Trophoblast cell (in vitro differentiated cells and primary cell): ENCODE results near the gene INSYN2B.

Experiments
- DNase-seq, 2 donors: peaks; one replicate each; pipeline ENCODE4 v3.0.0-alpha.2; 2016
- H2AFZ ChIP-seq: 2 replicates; pipeline ENCODE4 v1.6.1; 2013; ENCODE audit warnings: low read length, moderate library complexity, mild to moderate bottlenecking; ENCODE audit not compliant: insufficient read depth, poor library complexity
- H2AK5ac ChIP-seq: 2 replicates; pipeline ENCODE4 v1.6.1; 2013; ENCODE audit warnings: mild to moderate bottlenecking, low read length
- H2BK120ac ChIP-seq: 2 replicates; pipeline ENCODE4 v1.6.1; 2013; ENCODE audit warnings: low read length, mild to moderate bottlenecking, moderate library complexity; ENCODE audit not compliant: insufficient read depth, poor library complexity
- H2BK12ac ChIP-seq: 2 replicates; pipeline ENCODE4 v1.6.1; 2013; ENCODE audit warnings: mild to moderate bottlenecking, low read length, moderate library complexity
- H2BK5ac ChIP-seq: 2 replicates; pipeline ENCODE4 v1.6.1; 2013; ENCODE audit warnings: low read length, low read depth, moderate library complexity, mild to moderate bottlenecking; ENCODE audit not compliant: poor library complexity
- H3K14ac ChIP-seq: 2 replicates; pipeline ENCODE4 v1.6.1; 2013; ENCODE audit warnings: mild to moderate bottlenecking, low read length
- H3K18ac ChIP-seq: 2 replicates; pipeline ENCODE4 v1.6.1; 2013; ENCODE audit warnings: mild to moderate bottlenecking, low read length
- H3K23ac ChIP-seq: 2 replicates; pipeline ENCODE4 v1.6.1; 2013; ENCODE audit warnings: low read length
- H3K27ac ChIP-seq: 2 replicates; pipeline ENCODE4 v1.5.1; 2013; ENCODE audit warnings: low read depth, mild to moderate bottlenecking, inconsistent platforms, low read length, moderate library complexity
- H3K27me3 ChIP-seq: 2 replicates; pipeline ENCODE4 v1.6.1; 2013; ENCODE audit warnings: inconsistent platforms, mild to moderate bottlenecking, low read length, moderate library complexity; ENCODE audit not compliant: insufficient read depth
- H3K36me3 ChIP-seq, 2 experiments: 1 replicate in 1 of 2; 2 replicates in 1 of 2; pipeline ENCODE4 v1.6.1; 2013; ENCODE audit warnings: low read length in 2 of 2, mild to moderate bottlenecking in 2 of 2, moderate library complexity in 1 of 2; ENCODE audit not compliant: insufficient read depth in 2 of 2, control insufficient read depth in 1 of 2
- H3K4ac ChIP-seq: 2 replicates; pipeline ENCODE4 v1.6.1; 2013; ENCODE audit warnings: low read depth, mild to moderate bottlenecking, low read length, moderate library complexity
- H3K4me1 ChIP-seq, 2 experiments: 1 replicate in 1 of 2; 2 replicates in 1 of 2; pipeline ENCODE4 v1.6.1; 2013; ENCODE audit warnings: low read length in 2 of 2, mild to moderate bottlenecking in 2 of 2, moderate library complexity in 1 of 2; ENCODE audit not compliant: insufficient read depth in 2 of 2, control insufficient read depth in 1 of 2
- H3K4me2 ChIP-seq: 2 replicates; pipeline ENCODE4 v1.6.1; 2013; ENCODE audit warnings: inconsistent platforms, mild to moderate bottlenecking, low read length, moderate library complexity
- H3K4me3 ChIP-seq: 2 replicates; pipeline ENCODE4 v1.5.1; 2013; ENCODE audit warnings: mild to moderate bottlenecking, low read depth, low read length, inconsistent platforms
- H3K79me1 ChIP-seq: one replicate; pipeline ENCODE4 v1.6.1; 2013; ENCODE audit warnings: low read length
- H3K79me2 ChIP-seq: 2 replicates; pipeline ENCODE4 v1.6.1; 2013; ENCODE audit warnings: low read length, mild to moderate bottlenecking; ENCODE audit not compliant: control insufficient read depth, insufficient read depth, poor library complexity
- H3K9ac ChIP-seq: 2 replicates; pipeline ENCODE4 v1.6.1; 2013; ENCODE audit warnings: mild to moderate bottlenecking, low read length
- H3K9me3 ChIP-seq: 2 replicates; pipeline ENCODE4 v1.6.1; 2013; ENCODE audit warnings: low read depth, mild to moderate bottlenecking, control low read depth, inconsistent platforms, low read length; ENCODE audit not compliant: insufficient read depth
- H4K12ac ChIP-seq: 2 replicates; pipeline ENCODE4 v1.6.1; 2013; ENCODE audit warnings: low read depth, mild to moderate bottlenecking, low read length, moderate library complexity
- H4K8ac ChIP-seq: 2 replicates; pipeline ENCODE4 v1.6.1; 2013; ENCODE audit warnings: low read depth, mild to moderate bottlenecking, low read length, moderate library complexity
- H4K91ac ChIP-seq: one replicate; pipeline ENCODE4 v1.6.1; 2013; ENCODE audit warnings: low read depth, mild to moderate bottlenecking, low read length, moderate library complexity
- WGBS: extraction: QIAGEN DNeasy Blood & Tissue Kit; methylation state at CpG from one replicate; pipeline ENCODE4 v1.1.7; 2013; ENCODE audit warnings: missing lambda C conversion rate; ENCODE audit not compliant: insufficient read length, insufficient coverage; ENCODE audit errors: extremely low coverage; 5-methylcytosine and 5-hydroxymethylcytosine counted together

Gene INSYN2B

DNA sequence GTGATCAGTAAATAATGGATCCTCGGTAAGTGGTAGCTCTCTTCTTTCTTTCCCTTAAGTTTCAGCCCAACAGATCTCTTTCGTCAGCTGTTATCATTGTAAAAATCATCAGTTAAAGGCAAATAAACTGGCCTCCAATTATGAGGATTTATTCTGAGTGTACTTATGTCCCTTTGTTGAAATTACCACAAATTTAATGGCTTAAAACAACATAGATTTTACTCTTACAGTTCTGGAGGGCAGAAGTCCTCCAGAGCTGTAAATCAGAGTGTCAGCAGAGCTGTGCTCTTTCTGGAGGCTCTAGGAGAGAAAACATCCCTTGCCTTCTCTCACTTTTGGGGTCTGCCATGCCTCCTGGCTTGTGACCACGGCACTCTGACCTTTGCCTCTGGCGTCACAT is 104.6 kb downstream of the INSYN2B start:
- Histone ChIP-seq H3K4me3 (no peak overlapping the region), H2BK12ac (no peak overlapping the region), H3K36me3 (no peaks in the 10 kb centered on the region), H3K79me2 (no peaks in the 10 kb centered on the region), H4K8ac (no peak overlapping the region), H2BK5ac (no peak overlapping the region), H2AFZ (no peak overlapping the region), H3K4me1 (no peaks in the 10 kb centered on the region), H3K79me1 (no peaks in the 10 kb centered on the region), H3K18ac (no peak overlapping the region), H3K27me3 (no peaks in the 10 kb centered on the region), H3K9me3 (no peaks in the 10 kb centered on the region), H4K91ac (no peak overlapping the region), H2BK120ac (no peak overlapping the region), H3K23ac (no peak overlapping the region), H3K4me2 (no peak overlapping the region), H4K12ac (no peak overlapping the region), H3K27ac (no peak overlapping the region), H3K14ac (no peak overlapping the region), H2AK5ac (no peak overlapping the region), H3K4ac (no peak overlapping the region), H3K9ac (no peak overlapping the region)
- no CpG with 5 or more reads among the region's 4 CpGs for WGBS
- no peak for DNase-seq

DNA sequence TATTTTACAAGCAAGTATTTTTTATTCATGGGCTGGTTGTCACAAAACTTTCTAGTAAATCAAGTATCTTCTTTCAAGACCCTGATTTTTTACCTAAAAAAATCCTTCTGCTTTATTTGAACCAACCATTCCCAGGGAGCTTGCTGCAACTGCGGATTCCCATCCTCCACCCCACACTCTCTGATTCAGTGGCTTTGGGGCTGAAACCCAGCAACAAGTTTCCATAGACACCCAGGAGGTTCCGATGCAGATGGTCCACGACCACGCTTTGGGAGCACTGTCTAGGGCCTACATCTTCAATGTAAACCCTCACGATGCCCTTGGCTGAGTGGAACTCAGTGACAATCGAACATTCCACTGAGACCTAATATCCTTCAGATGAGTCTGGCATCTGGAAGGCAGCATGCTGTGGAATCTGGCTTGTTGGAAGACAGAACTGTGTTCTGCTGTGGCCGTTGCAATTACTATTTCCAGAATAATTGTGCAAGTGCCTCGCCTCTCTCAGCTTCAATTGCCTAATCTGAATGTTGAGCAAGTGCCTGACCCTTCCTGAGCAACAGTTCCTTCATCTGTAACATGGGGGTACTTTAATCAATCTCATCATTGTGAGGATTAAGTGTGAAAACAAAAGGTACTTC is 105.1 kb downstream of the INSYN2B start:
- peak in 1 of 2 donors; percentile 18 for DNase-seq
- WGBS, result no CpG with 5 or more reads among the region's 8 CpGs
- Histone ChIP-seq H2AK5ac (no peak overlapping the region), H3K4me3 (no peak overlapping the region), H3K79me1 (no peaks in the 10 kb centered on the region), H3K4me1 (no peaks in the 10 kb centered on the region), H2BK5ac (no peak overlapping the region), H3K23ac (no peak overlapping the region), H3K18ac (no peak overlapping the region), H3K14ac (no peak overlapping the region), H3K27me3 (no peaks in the 10 kb centered on the region), H3K4me2 (no peak overlapping the region), H3K4ac (no peak overlapping the region), H4K8ac (no peak overlapping the region), H2BK120ac (no peak overlapping the region), H3K27ac (no peak overlapping the region), H4K12ac (no peak overlapping the region), H2AFZ (no peak overlapping the region), H3K9me3 (no peaks in the 10 kb centered on the region), H4K91ac (no peak overlapping the region), H3K9ac (no peak overlapping the region), H2BK12ac (no peak overlapping the region), H3K79me2 (no peaks in the 10 kb centered on the region), H3K36me3 (no peaks in the 10 kb centered on the region)

DNA sequence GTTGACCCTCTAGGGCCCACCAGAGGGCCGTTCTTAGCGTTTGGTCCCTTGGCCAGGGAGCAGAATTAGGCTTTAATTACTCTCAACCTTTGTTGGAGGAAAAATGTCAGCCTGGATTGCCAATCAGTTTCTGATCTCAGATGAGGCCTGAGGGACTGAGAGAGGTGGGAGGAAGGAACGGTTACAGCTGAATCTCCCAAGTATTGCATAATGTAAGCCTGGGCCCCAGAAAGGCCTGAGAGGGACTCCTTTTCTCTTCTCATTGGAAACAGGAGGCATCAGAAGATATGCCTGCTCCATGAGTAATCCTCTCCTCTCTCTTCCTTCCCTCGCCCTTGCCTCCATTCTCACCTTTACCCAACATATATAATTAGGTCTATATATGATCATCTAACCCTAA is 105.7 kb downstream of the INSYN2B start:
- Histone ChIP-seq H4K91ac (no peak overlapping the region), H3K4me1 (no peaks in the 10 kb centered on the region), H3K79me2 (no peaks in the 10 kb centered on the region), H3K36me3 (no peaks in the 10 kb centered on the region), H3K14ac (no peak overlapping the region), H2AFZ (no peak overlapping the region), H2BK12ac (no peak overlapping the region), H3K9me3 (no peaks in the 10 kb centered on the region), H3K79me1 (no peaks in the 10 kb centered on the region), H3K4me3 (no peak overlapping the region), H2BK120ac (no peak overlapping the region), H3K23ac (no peak overlapping the region), H3K4me2 (no peak overlapping the region), H4K8ac (no peak overlapping the region), H3K27me3 (no peaks in the 10 kb centered on the region), H3K9ac (no peak overlapping the region), H2AK5ac (no peak overlapping the region), H4K12ac (no peak overlapping the region), H3K4ac (no peak overlapping the region), H3K18ac (no peak overlapping the region), H2BK5ac (no peak overlapping the region), H3K27ac (no peak overlapping the region)
- WGBS, result no CpG with 5 or more reads among the region's 4 CpGs
- DNase-seq, result no peak

DNA sequence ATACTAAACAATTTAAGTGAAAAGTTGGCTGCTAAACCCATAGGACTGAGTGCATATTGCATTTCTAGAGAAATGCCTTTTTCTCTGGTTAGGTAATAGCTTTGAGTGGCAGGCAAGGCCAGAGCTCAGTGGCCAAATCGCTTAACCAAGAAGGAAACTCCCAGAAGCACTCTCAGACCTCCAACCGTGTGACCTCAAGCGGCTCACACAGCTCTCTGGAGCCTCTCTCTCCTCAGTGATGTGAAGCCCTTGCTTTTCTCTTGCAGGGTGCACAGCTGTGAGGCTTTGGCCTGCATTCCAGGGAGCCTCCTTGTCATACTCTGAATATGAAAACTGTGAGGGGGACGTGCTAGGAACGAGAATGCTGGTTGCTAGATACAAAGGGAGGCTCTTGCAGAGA is 106.7 kb downstream of the INSYN2B start:
- no peak overlapping the region for H4K91ac ChIP-seq
- no peaks in the 10 kb centered on the region for H3K79me2 ChIP-seq
- no peak overlapping the region for H2BK12ac ChIP-seq
- no peak overlapping the region for H3K9ac ChIP-seq
- H3K4ac ChIP-seq, result no peak overlapping the region
- no peaks in the 10 kb centered on the region for H3K4me1 ChIP-seq
- no peak overlapping the region for H3K27ac ChIP-seq
- no peak overlapping the region for H3K4me2 ChIP-seq
- no peak overlapping the region for H3K18ac ChIP-seq
- H3K23ac ChIP-seq, result no peak overlapping the region
- no peaks in the 10 kb centered on the region for H3K9me3 ChIP-seq
- no peak overlapping the region for H2BK5ac ChIP-seq
- H3K27me3 ChIP-seq, result no peaks in the 10 kb centered on the region
- peak in 1 of 2 donors; percentile 3 for DNase-seq
- H4K8ac ChIP-seq, result no peak overlapping the region
- no CpG with 5 or more reads among the region's 5 CpGs for WGBS
- no peak overlapping the region for H2AK5ac ChIP-seq
- H3K36me3 ChIP-seq, result no peaks in the 10 kb centered on the region
- H2AFZ ChIP-seq, result no peak overlapping the region
- H4K12ac ChIP-seq, result no peak overlapping the region
- no peak overlapping the region for H2BK120ac ChIP-seq
- no peak overlapping the region for H3K4me3 ChIP-seq
- H3K14ac ChIP-seq, result no peak overlapping the region
- H3K79me1 ChIP-seq, result no peaks in the 10 kb centered on the region
